SK-MEL-5 (cell line): ENCODE data around the gene WWP2. TPM values are rescaled to one million over a fixed set of nuclear protein-coding genes. Genes with fewer than 3 reads are reported as not detected.
"Not testable (repeated sequence)": the region's sequence is repeated elsewhere in the genome, so short reads cannot be mapped to it uniquely, and the experiment has no call there.

ENCODE experiments used
- DNase-seq: peaks from one replicate; pipeline ENCODE4 v3.0.0-alpha.2; 2016; ENCODE audit warnings: low read depth, low spot score
- in situ Hi-C: cut with HindIII; loops from 2 replicates; pipeline ENCODE4 v1.10.0; 2016; ENCODE audit warnings: low sequenced_read_pairs, high pct_unique_total_duplicates, low pct_unique_long_range_greater_than_20kb
- total RNA-seq: library from RNA; depleted of rRNA; stranded (reverse); fragments of >200 nt; shearing (Covaris generic); gene quantifications from 2 replicates; pipeline ENCODE4 v1.2.3, GENCODE V29; 2014

WWP2 gene
- total RNA-seq, 1 experiment from 2014 or later: 13.9 TPM

DNA sequence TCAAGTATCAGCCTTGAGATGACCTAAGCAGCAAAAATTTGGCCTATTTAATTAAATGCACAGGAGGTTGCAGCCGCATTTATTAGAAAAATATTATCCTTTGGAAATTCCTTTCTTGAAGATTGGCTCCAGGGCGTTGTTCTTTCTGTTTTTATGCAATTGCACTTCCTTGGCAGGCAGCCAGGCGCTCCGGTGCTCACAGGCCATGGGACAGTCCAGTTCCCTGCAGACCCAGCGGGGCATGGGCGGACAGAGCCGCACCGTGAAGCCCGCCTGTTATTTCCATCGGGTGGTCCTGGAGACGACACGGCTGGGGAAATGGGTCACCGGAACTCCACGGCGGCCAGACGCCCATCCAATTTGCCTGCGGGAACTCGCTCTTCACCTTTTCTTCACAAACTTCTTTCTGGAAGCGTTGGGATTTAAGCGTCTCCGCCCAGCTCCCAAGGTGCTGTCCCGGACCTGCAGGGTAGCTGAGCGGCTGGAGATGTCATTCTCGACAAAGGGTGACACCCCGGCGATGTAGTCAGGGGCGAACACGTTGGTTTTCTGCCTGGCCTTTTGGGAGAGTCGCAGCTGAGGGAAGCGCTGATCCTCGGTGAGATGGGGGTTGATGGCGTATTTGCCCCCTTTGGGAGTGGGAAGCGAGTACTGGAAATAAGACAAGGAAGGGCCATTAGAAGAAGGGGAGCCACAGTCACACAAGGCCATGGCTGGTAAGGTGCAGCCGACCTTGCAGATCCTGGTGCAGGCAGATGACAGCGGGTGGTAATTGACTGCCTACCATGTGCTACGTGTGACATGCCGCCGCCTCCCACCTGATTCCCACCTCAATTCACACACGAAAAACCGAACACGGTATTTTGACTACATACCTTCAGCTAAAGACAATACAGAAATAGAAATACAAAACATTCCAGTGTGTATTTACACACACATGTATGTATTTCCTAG, 19.9 kb upstream of the WWP2 start:
- in situ Hi-C loops: no loop called here
- no peak for DNase-seq

DNA sequence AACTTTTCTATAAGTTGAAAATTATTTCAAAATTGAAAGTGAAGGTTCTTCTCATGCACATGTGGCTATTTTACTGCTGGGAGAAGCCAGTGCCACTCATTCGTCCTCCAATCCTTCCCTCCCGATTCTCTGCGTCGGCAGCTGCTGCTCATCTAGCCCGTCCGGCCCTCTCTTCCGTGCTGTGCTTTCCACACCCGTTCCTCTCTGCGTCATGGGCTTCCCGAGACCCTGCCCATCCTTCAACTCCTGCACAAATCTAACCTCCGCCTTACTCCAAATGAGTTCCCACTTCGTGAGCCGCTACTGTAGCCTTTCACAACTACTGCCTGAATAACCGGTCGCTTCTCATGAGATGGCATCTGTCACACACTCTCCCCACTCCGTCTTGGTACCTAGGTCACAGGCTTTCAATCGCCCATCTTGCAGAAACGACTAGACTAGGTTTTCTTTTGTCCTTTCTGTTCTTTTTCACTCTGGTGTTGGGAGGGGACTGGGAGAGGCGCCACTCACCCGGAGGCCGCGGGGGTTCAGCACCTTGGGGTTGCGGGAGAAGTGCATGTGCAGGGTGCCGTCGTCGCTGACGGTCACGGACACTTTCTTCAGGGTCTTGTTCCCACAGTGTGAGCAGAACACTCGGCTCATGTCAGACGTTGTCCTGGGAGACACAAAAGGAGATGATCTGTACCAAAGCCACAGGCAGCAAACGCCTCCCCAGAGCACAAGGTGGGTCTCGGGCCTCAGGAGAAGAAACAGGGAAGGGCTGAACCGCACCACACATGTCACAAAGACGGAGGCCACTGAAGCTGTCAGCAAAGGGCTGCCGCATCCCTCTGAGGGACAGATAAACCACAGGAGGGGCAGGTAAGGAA, 17.5 kb upstream of the WWP2 start:
- no peak for DNase-seq
- in situ Hi-C loops: no loop called here

DNA sequence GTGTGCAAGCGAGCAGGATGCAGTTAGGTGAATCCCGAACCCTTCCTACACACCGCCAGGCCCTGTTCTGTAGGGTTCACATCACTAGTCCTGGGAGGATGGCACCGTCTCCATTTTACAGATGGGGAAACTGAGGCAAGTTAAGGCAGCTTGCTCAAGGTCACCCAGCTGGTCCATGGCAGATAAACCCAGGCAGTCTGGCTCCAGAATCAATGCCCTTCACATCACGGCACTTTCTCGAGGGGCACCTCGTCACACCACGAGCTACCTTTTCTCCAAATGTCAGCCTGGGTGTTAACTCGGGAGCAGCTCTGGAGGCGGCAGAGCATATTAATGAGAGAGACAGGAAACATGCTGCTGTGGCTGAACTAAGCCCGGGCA, 16.9 kb upstream of the WWP2 start:
- in situ Hi-C loops: no loop called here
- DNase-seq: no peak

DNA sequence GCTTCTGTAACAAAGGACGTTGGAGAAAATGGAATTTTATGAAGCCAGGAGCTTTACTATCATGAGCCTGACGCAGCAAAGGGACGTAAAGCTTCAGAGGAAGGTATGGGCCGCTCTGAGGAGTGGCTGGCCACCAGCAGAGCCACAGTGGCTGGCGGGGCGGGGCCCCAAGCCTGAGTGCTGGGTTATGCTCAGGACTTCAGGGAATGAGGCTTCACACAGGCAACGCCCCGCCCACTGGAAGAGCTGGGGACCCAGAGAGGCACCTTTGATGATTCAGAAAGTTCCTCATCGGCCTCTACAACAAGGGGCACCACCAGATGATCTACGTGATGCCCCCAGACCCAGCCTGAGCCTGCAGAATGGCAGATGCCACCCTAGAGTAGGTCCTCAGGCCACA, 16.2 kb upstream of the WWP2 start:
- in situ Hi-C loops: no loop called here
- DNase-seq: no peak

DNA sequence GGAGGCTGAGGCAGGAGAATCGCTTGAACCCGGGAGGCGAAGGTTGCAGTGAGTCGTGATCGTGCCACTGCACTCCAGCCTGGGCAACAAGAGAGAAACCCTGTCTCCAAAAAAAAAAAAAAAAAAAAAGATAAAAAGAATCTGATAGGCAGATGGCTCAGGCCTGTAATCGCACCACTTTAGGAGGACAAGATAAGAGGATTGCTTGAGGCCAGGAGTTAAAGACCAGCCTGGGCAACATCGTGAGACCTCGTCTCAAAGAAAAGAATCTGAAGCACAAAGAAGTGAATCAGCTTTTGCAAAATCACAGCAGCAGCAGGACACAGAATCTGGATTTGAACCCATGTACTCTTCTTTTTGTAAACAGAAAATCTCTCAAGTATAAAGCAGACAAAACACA, 15.0 kb upstream of the WWP2 start:
- no peak for DNase-seq
- in situ Hi-C loops: no loop called here

DNA sequence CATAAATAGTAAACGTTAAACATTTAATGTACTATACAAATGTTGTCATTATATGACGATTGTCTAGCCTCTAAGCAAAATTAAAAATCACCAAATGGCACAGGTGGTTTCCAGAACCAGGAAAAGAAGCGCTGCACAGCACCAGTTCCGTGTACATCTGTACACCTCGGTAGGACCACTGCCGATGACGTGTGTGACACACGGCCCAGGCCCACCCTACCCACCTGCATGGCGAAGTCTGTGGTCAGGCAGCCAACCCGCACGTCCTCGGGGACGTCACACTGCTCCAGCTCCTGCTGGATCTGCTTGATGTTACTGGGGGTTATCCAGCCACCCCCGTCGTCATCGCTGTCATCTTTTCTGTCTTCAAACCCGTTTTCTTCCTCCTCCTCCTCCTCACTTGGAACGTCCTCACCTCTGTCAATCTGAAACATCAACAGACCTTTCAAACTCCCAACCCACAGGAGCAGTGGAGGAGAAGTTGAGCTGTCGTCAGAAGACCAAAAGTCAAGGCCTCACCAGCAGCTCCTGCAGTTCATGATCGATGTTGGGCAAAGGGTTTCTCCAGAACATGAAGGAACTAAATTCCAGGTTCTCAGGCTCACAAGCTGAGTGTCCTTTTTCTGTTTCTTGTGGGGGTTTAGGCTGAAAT, 13.3 kb upstream of the WWP2 start:
- in situ Hi-C loops: no loop called here
- DNase-seq: no peak

DNA sequence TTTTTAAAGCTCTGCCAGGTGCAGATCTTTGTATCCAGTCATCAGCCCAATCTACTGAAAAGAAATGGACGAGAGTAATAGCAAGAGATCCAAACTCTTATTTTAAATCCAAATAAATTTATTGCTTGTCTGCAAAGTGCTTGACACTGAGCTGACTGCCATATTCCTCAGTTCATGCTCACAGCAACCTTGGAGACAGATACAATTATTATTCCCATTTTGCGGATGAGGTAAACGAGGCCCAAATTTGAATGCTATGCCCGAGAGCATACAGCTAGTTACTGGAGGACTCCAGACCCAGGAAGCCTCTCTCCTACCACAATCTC, 8.0 kb upstream of the WWP2 start:
- in situ Hi-C loops: no loop called here
- DNase-seq: no peak

DNA sequence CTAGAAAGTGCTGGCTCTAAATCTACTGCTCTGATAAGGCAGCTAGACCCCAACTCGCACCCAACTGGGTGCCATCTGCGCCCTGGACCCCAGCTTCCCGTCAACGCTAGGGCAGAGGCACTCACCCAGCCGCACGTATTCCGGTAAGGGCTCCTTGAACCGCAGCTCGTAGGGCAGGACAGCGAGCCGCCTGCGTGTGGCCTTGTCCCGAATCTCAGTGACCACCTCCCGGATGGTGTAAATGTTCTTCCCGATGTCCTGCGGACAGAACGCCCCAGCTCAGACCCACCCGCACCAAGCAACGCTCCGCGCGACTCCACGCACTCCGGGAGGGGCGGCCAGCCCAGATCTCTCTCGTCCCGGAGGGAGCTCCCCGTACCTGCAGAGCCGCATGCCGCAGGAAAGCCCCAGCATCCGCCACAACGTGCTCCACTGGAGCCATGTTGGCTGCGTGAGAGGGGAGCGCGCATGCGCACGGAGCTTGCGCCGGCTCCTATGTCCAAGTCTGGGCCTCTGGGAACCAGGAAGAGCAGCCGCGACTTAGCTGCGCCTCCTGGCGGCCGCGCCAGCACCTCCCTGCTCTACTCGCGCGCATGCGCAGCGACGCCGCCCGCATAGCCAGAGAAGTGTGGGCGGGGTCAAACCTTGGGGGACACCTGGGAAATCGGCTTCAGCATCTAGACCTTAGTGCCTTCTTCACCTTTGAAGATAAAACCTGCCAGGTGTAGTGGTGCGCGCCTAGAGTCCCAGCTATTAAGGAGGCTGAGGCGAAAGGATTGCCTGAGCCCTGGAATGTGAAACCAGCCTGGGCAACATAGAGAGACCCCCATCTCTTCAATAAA, 7.4 kb upstream of the WWP2 start, which contains the start of gene NOB1:
TSS of gene NOB1 (minus strand) at position 458 of the 842 bp plus-strand sequence. CDS start at position 442, 16 bp downstream.
- in situ Hi-C loops: no loop called here
- DNase-seq: peak; percentile 93

DNA sequence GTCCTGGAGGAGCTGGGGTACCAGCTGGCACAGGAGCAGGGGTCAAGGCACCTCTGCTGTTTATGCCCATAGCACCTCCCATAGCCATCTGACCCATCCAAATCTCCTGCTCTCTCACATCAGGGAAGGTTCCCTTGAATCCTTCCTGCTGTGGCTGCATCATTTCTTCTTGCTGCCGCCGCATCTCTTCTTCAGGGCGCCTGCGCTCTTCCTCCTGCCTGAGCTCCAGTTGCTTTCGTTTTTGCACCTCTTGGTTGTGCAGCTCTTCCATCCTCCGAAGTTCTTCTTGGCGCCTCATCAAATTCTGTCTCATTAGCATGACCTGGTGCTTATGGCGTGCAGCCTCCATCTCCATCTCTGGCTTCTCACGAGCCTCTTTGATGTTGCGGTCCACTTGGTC, 5.4 kb upstream of the WWP2 start:
- in situ Hi-C loops: no loop called here
- no peak for DNase-seq

DNA sequence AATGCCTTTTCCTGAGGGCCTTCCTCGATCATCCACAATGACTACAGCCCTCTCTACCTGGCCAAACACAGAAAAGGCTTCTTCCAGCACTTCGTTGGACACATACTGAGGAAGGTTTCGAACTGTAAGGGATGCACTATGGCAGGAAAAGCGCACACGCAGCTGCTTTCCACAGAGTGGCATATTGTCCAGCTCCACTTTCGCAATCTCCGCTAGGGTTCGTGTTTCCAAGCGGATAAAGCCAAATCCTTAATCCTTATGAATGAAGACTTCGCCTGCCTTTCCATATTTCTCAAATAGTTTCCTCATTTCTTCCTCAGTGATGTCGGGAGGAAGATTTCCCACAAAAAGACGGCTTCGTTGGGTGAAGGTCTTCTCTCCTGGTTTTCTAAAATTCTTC, 4.8 kb upstream of the WWP2 start:
- DNase-seq, in situ Hi-C loops: not testable (repeated sequence)

DNA sequence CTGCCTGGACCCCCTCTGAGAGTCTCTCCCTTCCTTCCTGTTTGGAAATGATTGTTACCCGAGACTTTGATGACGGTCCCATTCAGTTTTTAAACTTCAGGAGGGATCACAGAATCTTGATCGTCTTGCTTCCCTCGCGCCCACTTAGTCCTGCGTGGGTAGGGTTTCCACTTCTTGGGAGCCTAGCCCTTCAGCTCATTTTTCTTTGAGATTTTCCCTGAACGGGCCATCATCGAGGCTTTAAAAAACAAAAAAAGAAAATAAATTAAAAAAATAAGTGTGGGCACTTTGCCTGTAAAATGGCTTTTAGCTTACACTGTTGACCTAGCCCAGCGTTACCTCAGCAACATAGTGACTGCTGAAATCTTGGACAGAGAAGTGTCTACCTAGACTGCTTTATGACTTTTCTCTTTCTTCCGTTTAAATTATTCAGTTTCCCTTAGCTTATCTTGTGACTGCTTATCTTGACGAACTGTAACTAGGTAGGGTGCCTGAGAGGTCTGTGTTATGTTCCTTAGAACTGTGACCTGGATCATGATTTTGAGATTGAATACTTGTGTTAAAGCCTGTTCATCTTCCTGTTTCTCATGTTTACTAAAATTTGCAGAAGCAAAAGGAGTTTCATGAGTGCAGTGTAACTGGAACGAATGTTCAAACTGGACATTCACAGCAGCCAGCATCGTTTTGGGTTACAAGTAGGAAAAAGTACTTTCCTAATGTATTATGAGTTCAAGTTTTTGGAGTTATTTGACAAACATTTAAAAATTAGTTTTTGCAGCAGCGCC, 874 bp downstream of the WWP2 start:
- DNase-seq: peak; percentile 4
- in situ Hi-C loops: no loop called here

DNA sequence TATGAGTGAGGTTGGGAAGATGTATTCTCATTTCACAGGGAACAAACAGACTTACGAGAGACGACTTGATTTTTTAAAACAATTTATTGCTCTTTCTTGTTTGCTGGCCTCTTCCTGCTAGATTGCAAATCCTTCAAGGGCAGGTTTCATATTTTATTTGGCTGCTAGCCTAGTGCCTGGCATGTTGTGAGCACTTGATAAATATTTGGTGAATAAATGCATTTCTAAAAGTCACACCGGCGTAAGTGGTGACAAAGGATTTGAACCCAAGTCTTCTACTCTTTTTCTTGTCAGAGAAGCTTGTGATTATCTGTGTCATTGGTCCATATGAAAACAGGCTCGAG, 1.4 kb downstream of the WWP2 start:
- in situ Hi-C loops: no loop called here
- DNase-seq: no peak

DNA sequence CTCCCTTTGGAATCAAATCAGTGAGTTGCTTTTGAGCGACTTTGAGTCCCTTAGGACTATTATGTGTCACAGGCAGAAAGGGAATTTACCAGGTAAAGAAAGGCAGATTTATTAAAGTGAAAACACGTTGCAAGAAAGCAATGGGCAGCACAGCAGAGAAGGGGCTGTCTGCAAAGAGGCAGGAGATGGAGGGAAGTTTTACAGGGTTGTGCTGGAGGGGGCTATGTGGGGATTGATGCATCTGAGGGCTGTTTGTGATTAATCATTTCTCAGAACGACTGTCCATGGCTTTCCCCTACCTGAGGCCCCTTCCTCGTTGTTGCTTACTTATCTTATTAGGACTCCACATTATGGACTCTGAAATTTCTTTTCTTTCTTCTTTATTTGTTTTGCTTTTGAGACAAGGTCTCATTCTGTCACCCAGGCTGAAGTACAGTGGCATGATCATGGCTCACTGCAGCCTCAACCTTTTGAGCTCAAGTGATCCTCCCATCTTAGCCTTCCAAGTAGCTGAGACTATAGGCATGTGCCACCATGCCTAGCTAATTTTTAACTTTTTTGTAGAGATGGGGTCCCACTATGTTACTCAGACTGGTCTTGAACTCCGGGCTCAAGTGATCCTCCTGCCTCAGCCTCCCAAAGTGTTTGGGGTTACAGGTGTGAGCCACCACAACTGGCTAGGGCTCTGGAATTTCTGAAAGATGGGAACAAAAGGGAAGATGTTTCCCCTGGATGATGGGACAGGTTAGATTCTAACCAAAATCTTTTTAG, 5.5 kb downstream of the WWP2 start:
- DNase-seq: no peak
- in situ Hi-C loops: no loop called here

DNA sequence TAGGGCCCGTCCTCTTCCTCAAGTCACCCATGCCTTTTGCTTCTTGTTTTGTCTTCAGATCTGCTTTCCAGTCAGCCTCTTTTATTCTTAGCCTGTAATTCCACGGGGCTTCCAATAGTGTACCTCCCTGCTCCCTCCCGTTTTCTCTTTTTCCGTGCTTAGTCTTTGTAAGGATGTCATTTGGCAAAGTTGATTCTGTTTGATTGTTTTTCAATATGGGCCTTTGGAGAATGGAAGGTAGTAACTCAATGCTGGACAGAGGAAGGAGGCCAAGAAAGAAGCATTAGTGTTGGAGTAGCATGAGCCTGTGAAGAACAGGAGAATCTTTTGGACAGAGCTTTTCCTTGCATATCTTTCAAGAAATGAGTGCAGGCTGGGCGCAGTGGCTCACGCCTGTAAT, 6.5 kb downstream of the WWP2 start:
- in situ Hi-C loops: no loop called here

DNA sequence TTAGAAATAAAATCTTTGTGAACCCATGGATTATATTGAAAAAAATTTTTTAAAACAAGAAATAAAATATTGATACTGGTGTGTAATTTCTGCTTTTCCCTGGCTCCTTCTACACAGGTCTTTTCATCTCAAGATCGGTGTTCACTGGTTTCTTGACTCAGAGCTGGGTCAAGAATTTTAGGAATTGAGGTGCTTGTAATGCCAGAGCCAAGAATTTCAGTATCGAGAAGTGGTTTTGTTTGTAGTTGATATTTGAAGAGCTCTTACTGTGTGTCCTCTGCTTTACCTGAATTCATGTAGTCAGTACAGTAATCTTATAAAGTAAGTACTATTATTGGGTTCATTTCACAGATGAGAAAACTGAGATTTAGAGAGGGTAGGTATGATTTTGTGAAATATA, 7.3 kb downstream of the WWP2 start:
- in situ Hi-C loops: no loop called here
- no peak for DNase-seq

More for the DNA sequence above, 6.5 kb downstream of the WWP2 start:
- no peak for DNase-seq

DNA sequence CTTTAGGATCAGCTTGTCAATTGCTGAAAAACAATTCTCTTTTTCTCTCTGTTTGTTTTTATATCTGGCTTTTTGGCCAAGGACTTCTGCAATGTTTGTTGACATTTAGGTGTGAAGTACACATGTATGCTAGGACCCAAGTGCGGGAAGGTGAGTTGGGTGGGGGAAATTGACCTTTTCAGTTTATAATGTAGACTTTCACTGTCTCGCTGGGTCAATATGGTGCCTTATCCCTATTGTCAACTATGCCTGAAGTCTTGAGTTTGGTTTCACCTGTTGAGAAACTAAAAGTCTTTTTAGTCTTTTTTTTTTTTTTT, 9.5 kb downstream of the WWP2 start:
- in situ Hi-C loops: no loop called here
- DNase-seq: no peak
